ENCODE data around the gene PPP1R3A.

DNA sequence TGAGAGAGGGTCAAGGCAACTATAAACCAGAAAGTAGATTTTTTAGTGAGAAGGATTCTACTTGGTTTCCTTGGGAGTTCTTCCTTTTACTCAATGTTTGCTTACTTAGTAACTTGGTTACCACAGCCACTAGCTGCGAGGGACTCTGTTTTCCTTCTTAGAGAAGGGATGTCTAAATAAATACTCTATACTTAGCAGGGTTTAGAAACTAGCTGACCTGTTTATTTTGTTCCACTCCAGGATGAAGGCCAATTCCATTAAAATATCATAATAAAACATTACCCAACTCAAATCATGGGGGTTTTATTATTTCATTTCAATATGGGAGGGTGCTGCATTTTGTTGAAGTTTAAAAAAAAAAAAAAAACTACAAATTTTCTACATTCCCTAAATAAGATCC, 87.3 kb downstream of the PPP1R3A start:
- TF ChIP-seq, protein P1, sequence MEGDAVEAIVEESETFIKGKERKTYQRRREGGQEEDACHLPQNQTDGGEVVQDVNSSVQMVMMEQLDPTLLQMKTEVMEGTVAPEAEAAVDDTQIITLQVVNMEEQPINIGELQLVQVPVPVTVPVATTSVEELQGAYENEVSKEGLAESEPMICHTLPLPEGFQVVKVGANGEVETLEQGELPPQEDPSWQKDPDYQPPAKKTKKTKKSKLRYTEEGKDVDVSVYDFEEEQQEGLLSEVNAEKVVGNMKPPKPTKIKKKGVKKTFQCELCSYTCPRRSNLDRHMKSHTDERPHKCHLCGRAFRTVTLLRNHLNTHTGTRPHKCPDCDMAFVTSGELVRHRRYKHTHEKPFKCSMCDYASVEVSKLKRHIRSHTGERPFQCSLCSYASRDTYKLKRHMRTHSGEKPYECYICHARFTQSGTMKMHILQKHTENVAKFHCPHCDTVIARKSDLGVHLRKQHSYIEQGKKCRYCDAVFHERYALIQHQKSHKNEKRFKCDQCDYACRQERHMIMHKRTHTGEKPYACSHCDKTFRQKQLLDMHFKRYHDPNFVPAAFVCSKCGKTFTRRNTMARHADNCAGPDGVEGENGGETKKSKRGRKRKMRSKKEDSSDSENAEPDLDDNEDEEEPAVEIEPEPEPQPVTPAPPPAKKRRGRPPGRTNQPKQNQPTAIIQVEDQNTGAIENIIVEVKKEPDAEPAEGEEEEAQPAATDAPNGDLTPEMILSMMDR (IDR thresholded peaks at IDR 0.05 in 2 of 3, conservative IDR thresholded peaks at IDR 0.05 in 1 of 3; ENCODE audit: control insufficient read depth in 2 of 3, extremely low read depth in 1 of 3, insufficient read depth in 1 of 3, low read depth in 3 of 3, low read length in 3 of 3): no peak
- TF ChIP-seq, protein P2, sequence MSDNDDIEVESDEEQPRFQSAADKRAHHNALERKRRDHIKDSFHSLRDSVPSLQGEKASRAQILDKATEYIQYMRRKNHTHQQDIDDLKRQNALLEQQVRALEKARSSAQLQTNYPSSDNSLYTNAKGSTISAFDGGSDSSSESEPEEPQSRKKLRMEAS (IDR thresholded peaks at IDR 0.05; ENCODE audit: low read depth, low read length): no peak
- TF ChIP-seq HDGF (IDR thresholded peaks at IDR 0.05) (no peak), POLR2A (IDR thresholded peaks at IDR 0.05; ENCODE audit: low read depth, low read length) (no peak), BRCA1 (IDR thresholded peaks at IDR 0.05; ENCODE audit: low read depth, low read length) (no peak), CBX5 (IDR thresholded peaks at IDR 0.05; ENCODE audit: low read depth) (no peak), BMI1 (IDR thresholded peaks at IDR 0.05; ENCODE audit: borderline replicate concordance) (no peak)
